NAMALWA (cell line): ENCODE measurements around the gene GNG8.

Experiments
- DNase-seq: peaks from one replicate; pipeline ENCODE4 v3.0.0-alpha.2; 2015; ENCODE audit warnings: low spot score

The GNG8 gene

GRCh38 chr19:46635920-46636761, at the start of gene GNG8:
Gene GNG8 (minus strand): TSS chr19:46636202. CDS start chr19:46634682, 1,520 bp downstream.
- peak; percentile 43 for DNase-seq

- no peak for DNase-seq
These were observed 49.2 kb upstream of the GNG8 start for GRCh38 chr19:46685189-46685588.

DNA sequence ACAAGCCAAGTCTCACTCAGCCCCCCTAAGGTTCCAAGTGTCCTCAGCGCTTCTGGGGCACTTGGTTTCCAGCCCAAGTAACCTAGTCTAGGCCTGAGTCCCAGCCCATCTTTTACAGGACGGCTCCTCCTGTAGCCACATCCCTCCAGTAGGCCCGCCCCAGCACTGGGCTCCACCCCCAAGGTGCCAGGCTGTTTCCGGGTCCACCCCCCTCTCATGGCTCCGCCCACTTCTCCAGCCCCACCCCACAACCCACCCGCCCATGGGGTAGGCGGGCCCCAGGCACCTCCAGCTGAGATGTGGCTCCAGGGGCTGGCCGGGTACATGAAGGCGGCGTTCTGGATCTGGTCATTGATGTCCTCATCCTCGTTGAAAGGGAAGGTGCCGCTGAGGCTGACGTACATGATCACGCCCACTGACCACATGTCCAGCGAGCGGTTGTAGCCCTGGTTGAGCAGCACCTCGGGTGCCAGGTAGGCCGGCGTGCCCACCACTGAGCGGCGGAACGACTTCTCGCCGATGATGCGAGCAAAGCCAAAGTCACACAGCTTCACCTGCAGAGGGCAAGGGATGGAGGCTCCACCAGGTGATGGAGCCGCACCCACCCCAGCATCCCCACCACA, 42.2 kb upstream of the GNG8 start:
- peak; percentile 82 for DNase-seq

GRCh38 chr19:46674416-46675178, 38.6 kb upstream of the GNG8 start:
- DNase-seq: no peak

DNA sequence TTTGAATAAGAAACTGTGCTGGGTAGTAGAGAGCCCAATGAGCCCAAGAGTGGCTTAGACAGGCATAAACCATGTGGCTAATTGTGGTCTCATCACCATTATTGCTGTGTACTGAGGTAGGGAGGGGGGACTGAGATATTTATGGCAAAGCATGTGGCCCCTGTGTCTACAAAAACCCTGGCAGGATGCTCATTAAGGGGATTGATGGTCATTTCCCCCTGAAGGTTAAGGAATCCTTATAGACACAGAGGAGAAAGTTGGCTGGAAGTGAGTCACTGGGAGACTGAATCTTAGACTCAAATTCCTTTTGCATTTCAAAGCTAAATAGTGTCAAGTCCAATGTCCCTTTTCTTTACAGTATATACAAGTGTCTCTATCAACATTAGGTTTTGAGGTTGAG, 34.8 kb upstream of the GNG8 start:
- DNase-seq: no peak

DNA sequence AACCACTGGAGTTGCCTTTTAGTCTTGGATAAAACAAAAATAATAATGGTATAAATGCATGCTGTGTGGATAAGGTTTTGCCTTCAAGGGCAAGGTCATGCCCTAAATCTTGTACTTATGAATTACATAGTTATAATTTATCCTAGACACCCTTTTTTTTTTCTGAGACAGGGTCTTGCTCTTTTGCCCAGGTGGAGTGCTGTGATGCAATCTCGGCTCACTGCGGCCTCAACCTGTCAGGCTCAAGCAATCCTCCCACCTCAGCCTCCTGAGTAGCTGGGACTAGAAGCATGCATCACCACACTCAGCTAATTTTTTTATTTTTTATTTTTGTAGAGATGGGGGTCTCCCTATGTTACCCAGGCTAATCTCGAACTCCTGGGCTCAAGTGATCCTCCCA, 32.7 kb upstream of the GNG8 start:
- no peak for DNase-seq

DNA sequence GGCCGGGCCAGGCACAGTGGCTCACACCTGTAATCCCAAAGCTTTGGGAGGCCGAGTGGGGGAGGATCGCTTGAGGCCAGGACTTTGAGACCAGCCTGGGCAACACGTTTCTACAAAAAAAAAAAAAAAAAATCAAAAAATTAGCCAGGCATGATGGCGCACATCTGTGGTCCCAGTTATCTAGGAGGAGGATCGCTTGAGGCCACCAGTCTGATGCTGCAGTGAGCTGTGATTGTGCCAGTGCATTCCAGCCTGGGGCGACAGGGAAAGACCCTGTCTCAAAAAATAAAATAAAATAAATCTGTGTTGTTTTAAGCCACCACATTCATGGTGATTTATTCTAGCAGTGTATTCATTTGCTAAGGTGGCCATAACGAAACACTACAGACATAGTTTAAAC, 29.1 kb upstream of the GNG8 start:
- DNase-seq: no peak

GRCh38 chr19:46661735-46662592, 26.0 kb upstream of the GNG8 start:
- DNase-seq: peak; percentile 87

DNA sequence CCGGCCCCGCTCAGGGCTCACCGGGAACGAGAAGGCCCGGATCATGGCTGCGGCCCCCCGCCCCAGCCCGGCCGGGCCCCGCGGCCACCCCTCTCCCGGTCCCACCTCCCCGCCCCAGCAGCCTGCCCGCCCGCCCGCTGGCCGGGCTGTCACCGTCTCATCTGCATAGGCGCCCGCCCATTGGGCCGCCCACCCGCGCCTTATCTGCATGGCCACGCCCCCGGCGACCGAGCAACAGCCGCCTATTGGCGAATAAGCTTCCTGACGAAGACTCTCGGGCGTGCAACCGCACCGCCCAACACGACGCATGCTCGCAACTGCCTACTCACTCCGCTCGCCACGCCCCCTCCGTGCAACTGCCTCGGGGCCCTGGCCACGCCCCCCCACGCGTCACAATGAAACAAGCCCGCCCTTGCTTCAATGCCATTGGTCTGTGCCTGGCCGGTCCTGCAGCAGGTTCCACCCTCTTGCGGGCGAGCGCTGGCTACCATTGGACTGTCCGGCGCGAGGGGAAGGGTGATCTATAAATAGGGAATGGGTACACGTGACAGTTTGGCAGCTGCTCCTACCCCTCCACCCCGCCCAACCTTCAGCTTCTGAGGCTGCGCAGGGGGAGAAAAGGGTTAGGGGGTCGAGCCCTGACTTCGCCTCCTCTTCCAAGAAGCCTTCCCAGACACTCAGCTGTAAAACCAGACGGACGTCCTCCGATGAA, 25.2 kb upstream of the GNG8 start, which contains the start of gene DACT3:
Gene DACT3, minus strand, starts transcription at position 163 of the 712 bp plus-strand sequence. Its CDS starts 118 bp downstream, at position 45.
- peak; percentile 100 for DNase-seq

- no peak for DNase-seq
These were observed 24.6 kb upstream of the GNG8 start for GRCh38 chr19:46660551-46661019.

DNA sequence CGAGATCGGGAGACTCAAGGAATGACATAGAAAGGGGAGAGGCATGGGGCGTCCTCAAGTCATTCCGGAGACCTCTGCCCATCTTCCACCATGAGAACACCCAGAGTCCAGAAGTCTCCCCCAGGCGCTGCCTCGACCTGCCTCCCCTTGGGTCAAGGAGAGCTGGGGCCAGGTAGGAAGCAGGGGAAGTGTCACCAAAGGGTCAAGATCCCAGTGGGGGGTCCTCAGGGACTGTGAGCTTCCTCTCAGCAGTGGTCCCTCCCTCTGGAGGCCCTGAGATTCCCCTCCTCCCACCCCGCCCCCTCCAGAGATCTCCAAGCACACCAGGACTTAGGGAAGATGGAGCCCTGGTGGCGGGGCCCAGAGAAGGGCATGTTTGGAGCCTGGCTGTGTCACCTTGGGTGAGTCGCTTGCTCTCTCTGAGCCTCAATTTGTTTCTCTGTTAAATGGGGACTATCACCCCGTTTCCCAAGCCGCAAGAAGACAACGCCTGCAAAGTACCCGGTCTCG, 24.1 kb upstream of the GNG8 start:
- DNase-seq: peak; percentile 41

- no peak for DNase-seq
These were observed 23.4 kb upstream of the GNG8 start for GRCh38 chr19:46659151-46660007.

DNA sequence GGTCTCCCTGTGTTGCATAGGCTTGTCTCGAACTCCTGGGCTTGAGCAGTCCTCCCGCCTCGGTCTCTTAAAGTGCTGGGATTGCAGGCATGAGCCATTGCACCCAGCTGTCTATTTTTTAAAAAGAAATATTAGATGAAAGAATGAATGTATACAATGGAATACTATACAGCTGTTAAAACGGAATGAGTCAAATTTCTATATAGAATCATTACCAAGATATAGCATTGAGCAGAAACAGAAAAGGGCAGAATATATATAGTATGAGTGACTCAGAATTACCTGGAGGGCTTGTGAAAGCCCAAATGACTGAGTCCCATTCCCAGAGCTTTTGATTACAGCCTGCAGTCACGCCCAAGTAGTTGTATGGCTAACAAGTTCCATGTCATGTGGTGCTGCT, 20.5 kb upstream of the GNG8 start:
- DNase-seq: no peak

DNA sequence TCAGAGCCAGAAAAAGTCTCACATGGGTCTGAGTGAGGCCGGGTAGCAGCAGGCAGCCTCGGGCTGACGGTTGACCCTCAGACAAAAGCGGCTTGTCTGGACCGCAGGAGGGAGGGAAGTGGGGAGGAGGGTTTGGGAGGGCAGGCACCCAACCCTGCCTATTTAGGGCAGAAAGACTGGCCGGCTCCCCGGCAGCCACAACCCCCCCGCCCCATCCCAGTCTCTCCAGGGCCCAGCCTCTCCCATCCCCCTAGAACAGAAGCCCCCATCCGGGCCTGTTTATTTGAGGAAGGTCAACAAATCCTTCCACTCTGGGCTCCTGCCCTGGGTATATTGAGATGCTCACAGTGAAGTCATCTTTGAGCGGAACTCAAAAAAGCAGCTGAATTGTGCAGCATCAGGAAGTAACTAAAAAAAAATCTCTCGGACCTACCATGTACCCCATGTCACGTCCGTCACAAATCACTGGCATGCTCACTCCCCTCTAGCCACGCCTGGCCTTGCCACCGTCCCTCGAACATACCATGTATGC, 18.7 kb upstream of the GNG8 start:
- DNase-seq: no peak

DNA sequence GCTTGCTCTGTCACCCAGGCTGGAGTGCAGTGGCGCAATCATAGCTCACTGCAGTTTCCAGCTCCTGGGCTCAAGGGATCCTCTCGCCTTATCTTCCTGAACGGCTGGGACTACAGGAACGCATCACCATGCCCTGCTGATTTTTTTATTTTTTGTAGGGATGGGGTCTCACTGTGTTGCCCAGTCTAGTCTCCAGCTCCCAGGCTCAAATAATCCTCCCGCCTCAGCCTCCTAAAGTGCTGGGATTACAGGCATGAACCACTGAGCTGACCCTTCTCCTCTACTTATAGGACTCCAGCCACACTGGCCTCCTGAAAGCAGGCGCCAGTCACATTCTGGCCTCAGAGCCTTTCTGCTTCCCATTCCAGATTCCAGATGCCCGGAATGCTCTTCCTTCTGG, 14.4 kb upstream of the GNG8 start:
- no peak for DNase-seq

DNA sequence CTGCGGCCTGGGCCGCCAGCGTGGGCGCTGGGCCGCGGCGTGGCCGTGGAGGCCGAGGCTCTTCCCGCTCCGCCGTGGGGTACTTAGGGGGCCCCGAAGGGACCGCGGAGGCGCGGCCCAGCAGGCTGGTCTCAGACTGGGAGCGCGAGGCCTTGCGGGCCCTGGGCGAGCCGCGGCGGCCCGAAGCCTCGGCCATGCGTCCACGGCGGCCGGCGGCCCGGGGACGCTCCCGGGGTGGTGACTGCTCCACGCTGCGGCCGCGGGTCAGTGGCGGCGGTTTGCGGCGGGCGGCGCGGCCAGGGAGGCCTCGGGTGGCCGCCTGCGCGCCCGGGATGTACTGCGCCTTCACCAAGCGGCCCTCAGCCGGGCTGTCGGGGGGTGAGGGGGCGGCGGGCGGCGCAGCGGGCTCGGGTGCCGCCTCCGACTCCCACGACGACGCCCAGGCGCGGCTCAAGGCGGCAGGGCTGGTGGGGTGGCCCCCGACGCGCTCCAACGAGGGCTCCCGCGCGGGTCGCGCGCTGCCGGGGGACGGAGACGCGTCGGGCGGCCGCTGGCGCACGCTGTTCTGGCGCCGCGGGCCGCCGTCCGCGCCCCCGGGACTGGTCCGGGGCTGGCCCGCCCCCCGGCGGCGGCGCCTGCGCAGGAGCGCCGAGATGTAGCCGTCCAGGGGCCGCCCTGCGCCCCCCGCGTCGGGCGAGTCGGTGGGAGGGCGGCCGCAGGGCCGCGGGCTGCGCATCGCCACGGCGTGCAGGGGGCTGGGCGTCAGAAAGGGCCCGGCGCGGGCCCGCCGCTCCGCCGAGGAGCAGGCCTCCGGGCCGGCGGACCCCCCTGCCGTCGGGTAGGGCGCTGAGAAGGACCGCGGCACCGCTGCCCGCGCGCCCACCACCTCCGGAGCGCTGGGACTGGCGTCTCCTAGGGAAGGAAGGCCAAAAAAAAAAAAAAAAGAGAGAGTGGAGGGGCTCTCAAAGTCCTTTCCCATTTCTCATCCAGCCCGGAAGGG, 13.3 kb upstream of the GNG8 start:
- no peak for DNase-seq

GRCh38 chr19:46648060-46648960, 12.3 kb upstream of the GNG8 start:
- DNase-seq: no peak
